Raji (cell line): ENCODE measurements around the gene C5AR2.

Source experiments
- POLR2A ChIP-seq: IDR thresholded peaks from 2 replicates; pipeline ENCODE4 v1.6.1; 2011; ENCODE audit warnings: low read depth, low read length, control low read depth; ENCODE audit not compliant: insufficient read depth

C5AR2 gene

DNA sequence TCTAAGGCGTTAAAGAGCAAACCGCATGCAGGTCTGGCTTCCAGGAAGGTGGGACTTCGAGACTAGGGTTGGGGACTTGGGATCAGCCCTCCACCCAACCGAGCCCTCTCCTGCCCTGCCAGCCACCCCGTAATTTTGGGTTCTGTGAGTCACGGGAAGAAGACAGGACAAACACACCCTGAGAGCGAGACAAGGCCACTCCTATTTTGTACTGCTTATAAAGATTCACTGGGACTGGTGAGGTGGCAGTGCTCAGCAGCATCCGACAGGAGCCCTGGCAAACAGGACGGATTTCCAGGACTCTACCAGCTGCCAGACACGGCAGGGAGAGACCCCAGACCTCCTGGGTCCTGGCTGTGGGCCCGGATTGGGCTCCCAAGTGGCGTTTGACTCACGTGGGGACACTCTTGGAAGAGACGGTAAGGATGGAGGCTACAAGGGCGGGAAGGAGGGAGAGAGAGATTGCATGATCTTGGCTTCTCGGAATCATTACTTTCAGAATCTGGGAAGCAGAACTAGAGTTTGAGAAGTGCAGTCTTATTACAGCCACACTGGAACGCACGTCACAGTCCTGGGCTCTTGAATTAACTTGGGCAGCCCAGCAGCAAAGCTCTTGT is at the start of gene C5AR2:
TSS of gene C5AR2 (plus strand) at position 245 of the 617 bp plus-strand sequence. CDS start 8,625 bp downstream, outside the sequence.
- TF ChIP-seq POLR2A: no peak

DNA sequence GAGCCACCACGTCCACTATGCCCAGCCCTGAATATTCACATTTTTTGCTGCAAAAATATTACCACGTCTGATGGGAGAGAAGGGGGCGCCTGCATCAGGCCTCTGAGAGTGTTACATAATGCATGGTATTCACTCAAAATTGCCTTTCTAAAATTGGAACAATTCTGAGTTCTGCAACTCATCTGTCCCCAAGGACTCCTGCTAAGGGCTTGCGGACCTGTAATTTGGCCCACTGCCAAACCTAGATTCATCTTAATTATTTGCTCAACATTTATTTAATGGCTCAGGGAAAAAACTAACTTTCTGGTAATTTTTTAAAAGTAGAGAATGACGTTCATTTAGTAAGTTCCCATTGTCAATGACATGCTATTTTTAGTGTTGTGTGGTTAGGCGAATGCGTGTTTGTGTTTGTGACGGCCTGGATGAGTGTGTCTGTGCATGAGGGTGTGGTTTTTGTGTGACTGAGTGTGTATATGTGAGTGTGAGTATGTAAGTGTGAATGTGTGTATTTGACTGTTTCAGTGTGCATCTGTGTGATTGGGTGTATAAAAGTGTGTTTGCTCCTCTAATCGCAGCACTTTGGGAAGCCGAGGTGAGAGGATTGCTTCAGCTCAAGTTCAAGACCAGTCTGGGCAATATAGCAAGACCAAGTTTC is 48.4 kb upstream of the C5AR2 start:
- TF ChIP-seq POLR2A: no peak

DNA sequence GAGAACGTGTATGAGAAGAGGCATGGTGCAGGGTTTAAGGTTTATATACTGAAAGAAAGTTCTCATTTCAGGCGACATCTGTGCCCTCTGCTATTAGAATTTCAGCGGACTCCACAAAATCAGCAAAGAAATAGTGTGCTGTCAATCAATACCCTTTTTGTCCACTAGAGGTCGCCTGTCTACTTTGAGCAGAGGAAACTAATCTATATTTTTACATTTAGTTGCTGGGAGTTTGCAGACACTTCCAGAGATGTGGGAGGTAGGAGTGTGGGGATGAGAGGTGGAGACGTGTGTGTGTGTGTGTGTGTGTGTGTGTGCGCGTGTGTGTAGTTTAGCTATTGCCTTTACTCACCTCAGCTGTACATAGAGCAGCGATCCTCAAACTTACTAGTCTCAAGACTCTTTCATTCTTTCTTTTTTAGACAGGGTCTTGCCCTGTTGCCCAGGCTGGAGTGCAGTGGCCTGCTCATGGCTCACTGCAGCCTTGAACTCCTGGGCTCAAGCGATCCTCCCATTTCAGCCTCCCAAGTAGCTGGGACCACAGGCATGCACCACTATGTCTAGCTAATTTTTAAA is 47.6 kb upstream of the C5AR2 start:
- TF ChIP-seq POLR2A: no peak

DNA sequence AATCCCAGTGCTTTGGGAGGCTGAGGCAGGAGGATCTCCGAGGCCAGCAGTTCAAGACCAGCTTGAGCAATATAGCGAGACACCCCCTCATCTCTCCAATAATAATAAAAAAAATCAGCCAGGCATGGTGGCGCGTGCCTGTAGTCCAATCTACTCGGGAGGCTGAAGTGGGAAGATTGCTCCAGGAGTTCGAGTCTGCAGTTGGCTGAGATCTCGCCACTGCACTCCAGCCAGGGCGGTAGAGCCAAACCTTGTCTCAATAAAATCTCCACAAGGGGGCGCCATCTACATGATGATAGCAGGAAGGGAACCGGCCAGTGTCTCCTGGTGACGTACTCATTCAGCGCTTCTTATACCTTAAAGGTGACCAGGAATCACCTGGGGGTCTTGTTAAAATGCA is 35.9 kb upstream of the C5AR2 start:
- no peak for TF ChIP-seq POLR2A

DNA sequence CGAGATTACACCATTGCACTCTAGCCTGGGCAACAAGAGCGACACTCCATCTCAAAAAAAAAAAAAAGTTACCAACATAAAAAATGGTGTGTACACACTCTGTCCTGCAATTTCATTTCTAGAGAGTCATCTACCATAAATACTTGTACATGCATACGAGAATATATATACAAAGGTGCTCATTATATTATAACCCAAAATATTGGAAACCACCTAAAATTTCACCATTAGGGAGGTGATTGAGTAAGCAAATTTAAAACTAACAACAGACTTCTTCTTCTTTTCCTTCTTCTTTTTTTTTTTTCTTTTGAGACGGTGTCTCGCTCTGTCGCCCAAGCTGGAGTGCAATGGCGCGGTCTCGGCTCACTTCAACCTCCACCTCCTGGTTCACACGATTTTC is 29.7 kb upstream of the C5AR2 start:
- TF ChIP-seq POLR2A: no peak

DNA sequence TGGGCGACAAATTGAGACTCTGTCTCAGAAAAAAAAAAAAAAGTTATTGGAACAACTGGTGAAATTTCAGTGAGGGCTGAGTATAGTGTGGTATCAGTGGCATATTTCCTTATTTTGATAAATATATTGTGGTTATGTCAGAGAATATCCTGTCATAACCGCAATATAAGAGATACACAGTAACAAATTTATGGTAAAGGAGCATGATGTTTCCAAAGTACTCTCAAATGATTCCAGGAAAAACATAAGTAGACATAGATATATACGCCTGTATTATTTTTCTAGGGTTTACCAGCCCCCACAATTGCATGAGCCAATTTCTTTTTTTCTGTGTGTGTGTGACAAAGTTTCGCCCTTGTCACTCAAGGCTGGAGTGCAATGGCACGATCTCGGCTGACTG is 28.0 kb upstream of the C5AR2 start:
- TF ChIP-seq POLR2A: no peak

DNA sequence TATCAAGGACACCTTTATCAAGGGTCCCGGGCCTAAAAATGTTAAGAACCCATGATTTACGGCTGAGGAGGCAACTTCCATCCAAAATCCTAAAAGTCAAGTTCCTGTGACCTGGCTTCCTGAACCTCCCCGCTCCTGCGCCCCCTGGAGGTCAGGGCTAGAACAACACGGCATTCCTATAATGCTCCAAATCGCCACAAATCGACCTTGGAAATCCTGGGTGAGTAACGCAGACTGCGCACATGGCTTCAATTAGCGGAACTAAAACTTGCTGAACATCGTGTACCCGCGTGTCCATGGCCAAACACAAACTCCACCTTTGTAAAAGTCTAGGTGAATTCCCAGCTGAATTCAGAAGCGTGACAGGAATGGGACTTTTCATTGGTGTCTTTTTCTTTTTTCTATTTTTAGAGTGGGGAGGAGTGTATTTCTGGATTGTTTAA is 26.6 kb upstream of the C5AR2 start:
- no peak for TF ChIP-seq POLR2A

DNA sequence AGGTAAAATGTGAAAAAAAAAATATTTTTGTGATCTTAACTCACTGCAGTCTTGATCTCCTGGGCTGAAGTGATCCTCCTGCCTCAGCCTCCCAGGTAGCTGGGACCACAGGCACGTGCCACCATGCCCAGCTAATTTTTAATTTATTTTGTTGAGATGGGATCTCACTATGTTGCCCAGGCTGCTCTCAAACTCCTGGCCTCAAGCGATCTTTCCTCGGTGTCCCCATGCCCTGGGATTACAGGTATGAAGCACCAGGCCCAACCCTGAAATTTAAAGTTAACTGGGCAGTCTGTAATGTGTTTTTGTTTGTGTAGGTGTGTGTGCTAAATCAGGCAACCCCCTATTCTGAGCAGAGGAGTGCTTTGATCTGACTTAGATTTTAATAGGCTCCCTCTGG is 25.7 kb upstream of the C5AR2 start:
- no peak for TF ChIP-seq POLR2A

DNA sequence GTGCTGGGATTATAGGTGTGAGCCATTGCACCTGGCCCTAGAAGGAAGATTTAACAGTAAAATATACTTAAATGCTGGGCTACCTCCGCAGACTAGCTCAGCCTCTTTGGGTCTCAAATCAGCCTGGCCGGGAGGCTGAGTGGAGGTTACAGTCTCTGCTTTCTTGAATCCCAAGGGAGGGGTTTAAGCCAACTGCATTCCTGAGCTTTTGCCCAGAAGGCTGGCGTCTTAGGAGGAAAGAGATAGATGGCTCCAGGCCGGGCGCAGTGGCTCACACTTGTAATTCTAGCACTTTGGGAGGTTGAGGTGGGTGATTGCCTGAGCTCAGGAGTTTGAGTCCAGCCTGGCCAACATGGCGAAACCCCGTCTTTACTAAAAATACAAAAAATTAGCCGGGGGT is 22.9 kb upstream of the C5AR2 start:
- TF ChIP-seq POLR2A: no peak

DNA sequence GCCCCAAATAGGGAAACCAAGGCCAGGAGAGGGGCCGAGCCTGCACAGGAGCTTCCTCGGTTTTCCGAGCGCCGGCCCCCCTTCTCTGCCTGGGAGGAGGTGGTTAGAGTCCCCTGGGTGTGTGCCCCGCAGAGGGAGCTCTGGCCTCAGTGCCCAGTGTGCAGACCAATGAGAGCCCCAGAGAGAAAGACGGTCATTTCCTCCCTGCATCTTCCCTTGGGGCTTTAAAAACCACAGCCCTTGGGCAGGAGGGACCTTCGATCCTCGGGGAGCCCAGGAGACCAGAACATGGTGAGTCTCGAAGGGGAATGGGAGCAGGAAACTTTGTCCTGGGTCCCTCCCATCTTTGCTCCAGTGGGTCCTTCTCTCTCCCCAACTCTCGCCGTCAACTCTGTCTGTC is 22.4 kb upstream of the C5AR2 start, which contains the start of gene C5AR1:
TSS of gene C5AR1 (plus strand) at position 254 of the 400 bp plus-strand sequence. CDS start at position 289, 35 bp downstream.
- no peak for TF ChIP-seq POLR2A

DNA sequence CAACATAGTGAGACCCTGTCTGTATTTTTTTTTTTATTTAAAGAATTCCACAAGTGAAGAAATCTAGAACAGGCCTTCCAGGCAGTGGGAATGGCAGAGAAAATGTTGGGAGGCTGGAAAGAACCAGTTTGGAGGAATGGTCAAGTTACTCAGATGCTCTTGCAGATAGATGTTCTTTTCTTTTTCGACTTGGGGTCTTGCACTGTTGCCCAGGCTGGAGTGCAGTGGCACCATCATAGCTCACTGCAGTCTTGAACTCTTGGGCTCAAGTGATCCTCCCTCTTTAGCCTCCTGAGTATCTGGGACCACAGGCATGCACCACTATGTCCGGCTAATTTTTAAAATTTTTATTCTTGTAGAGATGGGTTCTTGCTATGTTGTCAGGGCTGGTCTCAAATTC is 21.7 kb upstream of the C5AR2 start:
- no peak for TF ChIP-seq POLR2A

DNA sequence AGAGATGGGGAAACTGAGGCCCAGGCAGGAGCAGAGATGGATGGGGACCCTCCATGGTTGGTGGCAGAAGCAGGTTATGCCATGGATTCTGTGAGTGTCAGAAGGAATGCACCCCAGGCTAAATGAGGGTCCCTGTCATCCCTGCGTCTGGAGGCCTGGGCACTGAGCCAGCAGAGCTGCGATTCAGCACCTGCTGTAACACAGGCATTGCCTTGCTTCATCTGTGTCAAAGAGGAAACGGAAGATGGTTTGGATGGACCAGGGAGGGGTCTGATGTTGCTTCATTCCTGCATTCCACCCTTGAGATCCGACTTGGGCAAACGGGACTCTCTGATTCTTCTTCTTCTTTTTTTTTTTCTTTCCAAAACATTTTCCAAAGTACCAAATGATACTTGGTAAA is 21.2 kb upstream of the C5AR2 start:
- no peak for TF ChIP-seq POLR2A

DNA sequence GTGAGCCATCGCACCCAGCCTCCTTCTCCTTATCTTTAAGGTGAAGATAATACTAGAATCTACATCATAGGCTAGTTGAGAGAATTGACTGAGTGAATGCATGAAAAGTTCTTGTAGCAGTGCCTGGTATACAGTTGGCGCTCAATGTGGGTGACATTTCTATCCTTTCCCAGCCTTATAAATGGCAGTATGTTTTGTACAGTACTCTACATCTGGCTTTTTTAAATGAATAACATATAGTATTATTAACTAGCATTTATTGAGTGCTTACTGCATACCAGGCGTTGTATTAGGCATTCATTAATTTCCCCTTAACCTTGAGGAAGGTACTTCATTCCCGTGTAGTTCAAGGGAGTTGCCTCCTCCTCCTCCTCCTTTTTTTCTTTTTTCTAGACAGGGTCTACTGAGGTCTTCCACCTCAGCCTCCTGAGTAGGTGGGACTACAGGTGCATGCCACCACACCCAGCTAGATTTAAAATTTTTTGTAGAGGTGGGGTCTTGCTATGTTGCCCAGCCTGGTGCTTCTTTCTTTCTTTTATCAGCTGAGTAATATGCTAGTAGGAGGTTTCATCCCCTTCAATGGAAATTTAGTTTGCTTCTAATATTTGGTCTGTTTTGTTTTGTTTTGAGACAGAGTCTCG is 19.5 kb upstream of the C5AR2 start:
- TF ChIP-seq POLR2A: no peak

DNA sequence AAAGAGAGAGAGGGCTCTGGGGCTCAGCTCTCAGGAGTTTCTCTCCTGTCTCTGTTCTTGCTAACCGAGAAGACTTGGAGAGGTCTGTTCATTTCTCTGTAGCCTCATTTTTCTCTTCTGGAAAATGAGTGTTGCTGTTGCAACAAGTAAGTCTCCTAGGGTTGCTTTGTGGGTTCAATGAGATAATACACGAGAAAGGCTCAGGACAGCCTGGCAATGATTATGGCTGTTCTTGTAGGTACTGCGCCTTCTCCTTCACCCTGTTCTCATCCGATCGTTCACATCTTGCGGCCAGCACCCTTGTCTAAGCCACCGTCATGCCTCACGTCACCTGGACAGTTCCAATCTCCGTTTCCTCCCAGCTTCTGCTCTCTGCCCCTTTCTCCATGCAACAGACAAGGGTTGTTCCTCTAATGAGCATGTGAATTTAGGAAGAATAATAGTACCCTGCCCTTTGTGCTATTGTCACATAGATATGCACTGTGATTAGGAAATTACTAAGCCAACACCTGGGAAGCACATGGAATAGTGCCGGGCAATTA is 18.1 kb upstream of the C5AR2 start:
- TF ChIP-seq POLR2A: no peak

DNA sequence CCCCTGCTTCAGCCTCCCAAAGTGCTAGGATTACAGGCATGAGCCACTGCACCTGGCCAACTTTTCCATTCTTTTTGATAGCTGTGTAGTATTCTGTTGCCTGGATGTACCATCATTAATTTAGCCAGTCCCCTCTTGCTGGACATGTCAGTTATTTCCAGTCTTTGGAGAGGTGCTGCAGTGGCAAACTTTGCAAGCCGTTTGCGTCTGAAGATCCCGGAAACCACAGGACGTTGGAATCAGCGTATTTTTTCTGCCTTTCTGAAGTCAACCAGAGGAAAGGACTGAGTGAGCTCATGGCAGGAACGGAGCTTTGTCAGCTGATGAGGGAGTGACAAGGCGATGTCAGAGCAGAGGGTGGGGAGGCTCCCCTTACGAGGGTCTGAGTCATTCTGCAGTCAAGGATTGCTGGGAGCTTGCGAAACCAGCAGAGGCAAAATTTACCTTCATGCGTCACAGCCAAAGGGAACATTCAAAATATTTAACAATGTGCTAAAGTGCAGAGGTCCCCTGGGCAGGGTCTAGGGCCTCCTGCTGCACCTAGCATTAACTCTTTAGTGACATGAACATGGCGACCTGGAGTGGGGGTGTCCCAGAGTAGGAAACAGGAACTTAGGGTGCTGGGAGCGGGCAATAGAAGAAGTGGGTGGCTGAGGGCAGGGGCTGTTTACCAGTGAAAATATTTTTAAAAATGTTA is 16.7 kb upstream of the C5AR2 start:
- TF ChIP-seq POLR2A: no peak
